GM15510 (cell line): ENCODE results near the gene ASPHD2.

Experiments used
- POLR2A ChIP-seq: IDR thresholded peaks from 3 replicates; pipeline ENCODE4 v1.6.1; 2011; ENCODE audit warnings: borderline replicate concordance; ENCODE audit not compliant: insufficient read length; ENCODE audit errors: extremely low read depth

The ASPHD2 gene

DNA sequence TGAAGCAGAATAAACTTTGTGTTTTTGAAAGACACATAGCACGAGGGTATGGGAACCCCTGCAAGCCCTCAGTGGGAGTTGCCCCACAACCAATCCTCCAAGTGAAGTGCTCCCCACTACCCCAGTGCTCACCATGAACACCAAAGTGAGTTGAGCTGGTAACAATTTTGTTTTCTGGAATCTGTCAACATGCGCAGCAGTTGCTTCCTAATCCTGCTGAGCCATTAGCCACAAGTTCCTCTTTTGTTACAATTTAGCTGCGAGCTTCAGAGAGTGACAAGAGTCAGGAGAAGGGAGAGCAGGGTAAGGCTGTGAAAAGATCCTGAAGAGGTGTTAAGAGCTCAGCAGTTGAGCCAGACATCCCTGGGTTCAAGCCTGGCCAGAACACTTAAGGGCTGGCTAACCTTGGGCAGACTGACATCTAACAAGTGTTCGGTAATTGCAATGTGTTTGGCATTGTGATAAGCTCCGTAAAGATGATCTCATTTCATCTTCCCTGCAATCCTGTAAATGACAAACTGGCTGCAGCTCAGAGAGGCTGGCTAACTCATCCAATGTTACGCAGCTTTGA, 24.1 kb upstream of the ASPHD2 start:
- TF ChIP-seq POLR2A = no peak

GRCh38 chr22:26406118-26406517, 22.9 kb upstream of the ASPHD2 start:
- no peak for TF ChIP-seq POLR2A

DNA sequence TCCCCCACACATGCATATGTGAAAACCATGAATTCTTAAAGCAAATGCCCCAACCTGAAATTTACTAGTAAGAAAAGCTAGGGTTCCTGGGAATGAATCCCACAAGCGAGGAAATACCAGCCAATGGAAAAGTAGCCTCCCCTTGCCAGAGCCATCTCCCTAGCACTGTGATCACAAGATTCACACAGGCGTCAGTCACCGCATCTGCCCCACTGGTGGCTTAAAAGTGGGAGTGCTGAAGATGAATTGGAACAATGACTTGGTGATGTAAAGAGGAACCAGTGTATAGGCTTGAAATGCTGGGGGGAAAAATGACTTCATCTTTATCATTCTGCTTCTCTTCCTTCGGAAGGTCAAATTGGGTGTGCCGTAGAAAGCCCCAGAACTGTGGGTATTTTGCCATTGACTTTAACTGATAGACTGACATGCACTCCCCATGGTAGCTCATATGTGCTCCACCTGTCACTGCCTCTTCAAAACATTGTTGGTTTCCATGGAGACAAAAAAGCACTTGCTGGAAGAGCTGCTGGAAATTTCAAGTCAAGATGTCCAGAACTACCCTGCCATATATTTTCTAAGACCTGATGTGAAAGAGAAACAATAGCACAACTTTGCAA, 19.2 kb upstream of the ASPHD2 start:
- TF ChIP-seq POLR2A = no peak

DNA sequence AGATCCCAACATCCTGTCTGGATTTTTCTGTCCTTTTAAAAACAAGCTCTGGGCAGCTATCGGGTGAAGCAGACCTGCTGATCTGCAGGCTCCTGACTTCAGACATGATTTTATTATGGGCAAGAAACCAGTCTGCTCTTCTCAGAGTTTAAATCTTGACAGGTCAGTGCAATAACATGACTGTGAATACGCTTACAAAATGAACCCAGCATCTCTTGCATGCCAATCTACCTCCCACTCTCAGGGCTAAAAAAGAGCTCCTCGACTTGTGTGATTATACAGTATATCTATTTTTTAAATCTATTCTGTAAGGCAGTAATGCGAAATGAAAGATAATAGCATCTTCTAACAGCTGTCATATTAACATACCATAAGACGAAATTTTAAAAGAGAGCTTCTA, 18.7 kb upstream of the ASPHD2 start:
- no peak for TF ChIP-seq POLR2A

DNA sequence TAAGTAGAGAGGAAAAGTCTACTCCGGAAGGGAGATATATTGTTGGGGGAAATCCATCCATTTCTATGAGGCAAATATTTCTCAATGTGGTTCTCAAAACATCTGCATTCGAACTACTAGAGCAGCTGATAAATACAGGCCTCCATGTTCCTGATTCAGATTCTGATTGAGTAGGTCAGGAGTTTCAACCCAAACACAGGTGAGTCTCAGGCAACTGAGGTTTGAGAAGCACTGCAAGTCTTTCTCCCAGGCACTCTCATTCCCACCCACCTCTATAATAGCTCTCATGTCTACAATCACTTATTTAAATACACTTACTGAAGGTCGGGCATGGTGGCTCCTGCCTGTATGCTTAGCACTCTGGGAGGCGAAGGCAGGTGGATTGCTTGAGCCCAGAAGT, 14.7 kb upstream of the ASPHD2 start:
- no peak for TF ChIP-seq POLR2A

DNA sequence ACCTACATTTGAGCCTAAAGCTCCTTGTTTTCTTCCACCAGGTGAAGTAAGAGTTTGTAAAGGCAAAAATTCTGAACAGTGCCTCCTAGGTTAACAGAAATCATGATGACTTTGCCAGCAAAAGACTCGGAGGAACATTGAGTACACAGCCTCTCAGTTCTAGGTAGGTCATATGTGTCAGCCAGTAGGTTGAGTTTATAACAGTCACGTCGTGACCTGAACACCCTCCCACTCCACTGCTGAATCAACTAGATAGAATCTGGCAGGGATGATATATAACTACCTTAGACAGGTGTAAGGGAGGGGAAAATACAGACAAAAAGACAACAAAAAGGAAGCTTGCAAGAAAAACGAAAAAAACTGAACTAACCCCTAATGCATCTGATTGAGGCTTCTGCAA, 12.8 kb upstream of the ASPHD2 start:
- no peak for TF ChIP-seq POLR2A

- no peak for TF ChIP-seq POLR2A
Observed at GRCh38 chr22:26416670-26417276, 12.3 kb upstream of the ASPHD2 start.

DNA sequence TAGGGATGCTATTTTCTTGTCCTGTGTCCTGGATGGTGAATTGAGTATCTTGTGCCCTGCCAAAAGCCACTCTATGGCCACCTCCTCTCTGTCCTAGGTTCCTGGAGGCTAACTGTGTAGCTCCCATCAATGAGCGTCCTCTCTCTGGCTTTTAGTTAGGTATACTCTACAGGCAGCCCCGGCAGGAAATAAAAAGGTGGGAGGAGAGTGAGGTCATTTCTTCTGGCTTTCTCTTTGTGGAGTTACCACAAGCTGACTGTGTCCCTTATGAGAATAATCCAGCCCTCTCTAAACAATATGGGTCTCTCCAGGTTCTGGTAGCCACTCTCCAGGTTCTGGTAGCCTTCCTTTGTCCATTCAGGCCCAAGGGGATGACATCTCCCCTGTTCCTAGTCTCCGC, 11.7 kb upstream of the ASPHD2 start:
- TF ChIP-seq POLR2A = no peak

- TF ChIP-seq POLR2A = no peak
Observed at GRCh38 chr22:26418620-26419019, 10.4 kb upstream of the ASPHD2 start.

GRCh38 chr22:26426924-26427323, 2.1 kb upstream of the ASPHD2 start:
- no peak for TF ChIP-seq POLR2A

DNA sequence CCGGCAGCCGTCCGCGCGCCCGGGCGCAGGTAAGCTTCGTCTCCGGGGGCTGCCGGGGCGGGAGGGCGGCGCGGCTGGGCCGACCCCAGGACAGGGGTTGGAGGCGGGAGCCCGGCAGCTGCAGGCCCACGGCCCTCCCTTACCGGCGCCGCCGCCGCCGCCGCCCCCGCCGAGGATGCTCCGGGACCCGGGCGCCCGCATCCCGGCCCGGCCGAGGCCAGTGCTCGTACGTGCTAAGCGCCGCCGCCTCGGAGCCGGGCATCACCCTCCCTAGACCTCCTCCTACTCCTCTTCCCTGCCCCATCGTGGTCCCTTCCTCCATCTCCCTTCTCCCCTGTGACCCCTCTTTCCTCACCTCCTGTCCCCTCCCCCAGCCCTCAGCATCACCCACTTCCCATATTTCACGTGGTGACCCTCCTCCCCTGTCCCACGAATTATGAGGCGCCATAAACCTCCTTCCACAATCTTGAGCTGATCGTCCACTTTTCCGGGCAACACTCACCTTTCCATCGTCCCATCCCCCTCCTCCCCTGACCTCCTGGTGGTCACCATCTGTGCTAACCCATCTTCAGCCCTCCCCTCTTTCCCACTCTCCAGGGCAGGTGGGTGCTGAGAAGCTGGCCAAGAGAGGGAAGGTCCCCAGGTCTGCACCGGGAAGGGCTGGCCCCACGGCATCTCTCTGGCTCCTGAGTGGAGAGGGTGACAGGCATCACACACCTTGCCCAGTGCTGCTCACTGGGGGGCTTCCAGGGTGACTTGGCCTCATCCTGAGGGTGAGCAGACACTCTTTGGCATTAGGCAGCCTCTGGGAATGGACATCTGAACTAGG, 612 bp downstream of the ASPHD2 start:
- no peak for TF ChIP-seq POLR2A

- TF ChIP-seq POLR2A = no peak
Observed at GRCh38 chr22:26430600-26430999, 1.5 kb downstream of the ASPHD2 start.

GRCh38 chr22:26431261-26431995, 2.4 kb downstream of the ASPHD2 start:
- no peak for TF ChIP-seq POLR2A

- no peak for TF ChIP-seq POLR2A
Observed at GRCh38 chr22:26432619-26433311, 3.7 kb downstream of the ASPHD2 start.

DNA sequence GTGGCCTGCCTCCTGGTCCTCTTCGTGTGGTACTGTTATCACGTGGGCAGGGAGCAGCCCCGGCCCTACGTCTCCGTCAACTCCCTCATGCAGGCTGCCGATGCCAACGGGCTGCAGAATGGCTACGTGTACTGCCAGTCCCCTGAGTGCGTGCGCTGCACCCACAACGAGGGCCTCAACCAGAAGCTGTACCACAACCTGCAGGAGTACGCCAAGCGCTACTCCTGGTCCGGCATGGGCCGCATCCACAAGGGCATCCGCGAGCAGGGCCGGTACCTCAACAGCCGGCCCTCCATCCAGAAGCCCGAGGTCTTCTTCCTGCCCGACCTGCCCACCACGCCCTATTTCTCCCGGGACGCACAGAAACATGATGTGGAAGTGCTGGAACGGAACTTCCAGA, 4.7 kb downstream of the ASPHD2 start:
- no peak for TF ChIP-seq POLR2A
